HEK293 (cell line): ENCODE measurements around the gene TMEM125.

Source experiments
- CTCF ChIA-PET: fragments of 350-600 bp; formaldehyde crosslinking; extraction: SDS; loops from one replicate; lab custom pipeline; 2021; ENCODE audit warnings: antibody characterized with exemption; lab: Yijun Ruan, JAX
- POLR2A ChIA-PET: fragments of 300-600 bp; formaldehyde crosslinking; extraction: SDS; loops from one replicate; lab custom pipeline; 2020; ENCODE audit warnings: antibody characterized with exemption, inconsistent platforms; lab: Yijun Ruan, JAX
- H3K27ac ChIP-seq: fragments of 200-500 bp; sonication (Bioruptor generic); 2 replicates; pipeline ENCODE4 v1.5.1; 2014; ENCODE audit warnings: low read depth, low read length, control low read depth, inconsistent platforms; ENCODE audit errors: extremely low read depth
- H3K36me3 ChIP-seq, 2 experiments: fragments of 200-500 bp in 1 of 2; sonication (Bioruptor generic) in 1 of 2; 1 replicate in 1 of 2; 2 replicates in 1 of 2; pipeline ENCODE4 v1.5.1; 2014 to 2017; ENCODE audit warnings: inconsistent platforms in 2 of 2, low read length in 2 of 2; ENCODE audit not compliant: control insufficient read depth in 2 of 2, insufficient read depth in 1 of 2
- H3K4me1 ChIP-seq: fragments of 200-500 bp; sonication (Bioruptor generic); 2 replicates; pipeline ENCODE4 v1.5.1; 2014; ENCODE audit warnings: mild to moderate bottlenecking, low read length, inconsistent platforms; ENCODE audit not compliant: control insufficient read depth, insufficient read depth
- H3K4me3 ChIP-seq: 2 replicates; pipeline ENCODE4 v1.5.1; 2011; ENCODE audit warnings: low read depth, mild to moderate bottlenecking, control low read depth, low read length, moderate library complexity
- H3K9me3 ChIP-seq: fragments of 200-500 bp; sonication (Bioruptor generic); 2 replicates; pipeline ENCODE4 v1.5.1; 2014; ENCODE audit warnings: low read depth, low read length, inconsistent platforms; ENCODE audit not compliant: control insufficient read depth, insufficient read depth
- EGR2 ChIP-seq: fragments of 450-650 bp; formaldehyde crosslinking; IDR thresholded peaks from 2 replicates; pipeline ENCODE4 v1.5.1; 2016; ENCODE audit warnings: low read depth, missing biosample characterization, missing genetic modification characterization
- GFI1B ChIP-seq: fragments of 450-650 bp; formaldehyde crosslinking; IDR thresholded peaks from 2 replicates; pipeline ENCODE4 v1.5.1; 2016; ENCODE audit warnings: missing biosample characterization, missing genetic modification characterization
- SALL2 ChIP-seq: fragments of 450-650 bp; formaldehyde crosslinking; IDR thresholded peaks from 2 replicates; pipeline ENCODE4 v1.5.0; 2017; ENCODE audit warnings: missing biosample characterization, mild to moderate bottlenecking, missing genetic modification characterization, borderline replicate concordance
- SCRT1 ChIP-seq: fragments of 450-650 bp; formaldehyde crosslinking; IDR thresholded peaks from 2 replicates; pipeline ENCODE4 v1.5.1; 2016; ENCODE audit warnings: missing biosample characterization, missing genetic modification characterization, borderline replicate concordance
- SP7 ChIP-seq: fragments of 450-650 bp; formaldehyde crosslinking; IDR thresholded peaks from 2 replicates; pipeline ENCODE4 v1.5.1; 2016; ENCODE audit warnings: missing biosample characterization, missing genetic modification characterization
- YY1 ChIP-seq: fragments of 450-650 bp; formaldehyde crosslinking; IDR thresholded peaks from 2 replicates; pipeline ENCODE4 v1.5.1; 2018; ENCODE audit warnings: missing biosample characterization, missing genetic modification characterization
- ZNF157 ChIP-seq: fragments of 450-650 bp; formaldehyde crosslinking; IDR thresholded peaks from 2 replicates; pipeline ENCODE4 v1.5.1; 2016; ENCODE audit warnings: missing biosample characterization, missing genetic modification characterization
- ZNF37A ChIP-seq: fragments of 450-650 bp; IDR thresholded peaks from 2 replicates; pipeline ENCODE4 v1.5.1; 2018; ENCODE audit warnings: missing biosample characterization, missing genetic modification characterization
- ZNF530 ChIP-seq: fragments of 450-650 bp; formaldehyde crosslinking; IDR thresholded peaks from 2 replicates; pipeline ENCODE4 v1.5.1; 2016; ENCODE audit warnings: low read depth, missing biosample characterization, missing genetic modification characterization
- ZNF623 ChIP-seq: fragments of 450-650 bp; formaldehyde crosslinking; IDR thresholded peaks from 2 replicates; pipeline ENCODE4 v1.5.1; 2016; ENCODE audit warnings: missing biosample characterization, missing genetic modification characterization
- ZNF624 ChIP-seq: fragments of 450-650 bp; formaldehyde crosslinking; IDR thresholded peaks from 2 replicates; pipeline ENCODE4 v1.5.1; 2017; ENCODE audit warnings: missing biosample characterization, missing genetic modification characterization
- ZNF626 ChIP-seq: fragments of 450-650 bp; sonication (Bioruptor Pico); formaldehyde crosslinking; IDR thresholded peaks from 2 replicates; pipeline ENCODE4 v1.5.1; 2018; ENCODE audit warnings: missing biosample characterization, missing genetic modification characterization, inconsistent platforms
- ZNF785 ChIP-seq: fragments of 450-650 bp; formaldehyde crosslinking; IDR thresholded peaks from 2 replicates; pipeline ENCODE4 v1.5.1; 2016; ENCODE audit warnings: missing biosample characterization, missing genetic modification characterization
- ZNF792 ChIP-seq: fragments of 450-650 bp; formaldehyde crosslinking; IDR thresholded peaks from 2 replicates; pipeline ENCODE4 v1.5.1; 2016; ENCODE audit warnings: missing biosample characterization, missing genetic modification characterization
- TF ChIP-seq, protein P1 (sequence below): fragments of 450-650 bp; formaldehyde crosslinking; IDR thresholded peaks from 2 replicates; pipeline ENCODE4 v1.5.1; 2016; ENCODE audit warnings: missing biosample characterization, missing genetic modification characterization
- TF ChIP-seq, protein P2 (sequence below): fragments of 450-650 bp; formaldehyde crosslinking; IDR thresholded peaks from 2 replicates; pipeline ENCODE4 v1.5.1; 2016; ENCODE audit warnings: missing biosample characterization, missing genetic modification characterization
- TF ChIP-seq, protein P3 (sequence below): fragments of 450-650 bp; formaldehyde crosslinking; optimal IDR thresholded peaks from 2 replicates; pipeline ENCODE3; 2016; ENCODE audit warnings: missing biosample characterization, mild to moderate bottlenecking, missing genetic modification characterization
- TF ChIP-seq, protein P4 (sequence below): fragments of 450-650 bp; formaldehyde crosslinking; IDR thresholded peaks from 2 replicates; pipeline ENCODE4 v1.5.1; 2016; ENCODE audit warnings: missing biosample characterization, missing genetic modification characterization
- TF ChIP-seq, protein P5 (sequence below): fragments of 450-650 bp; formaldehyde crosslinking; IDR thresholded peaks from 2 replicates; pipeline ENCODE4 v1.5.1; 2016; ENCODE audit warnings: missing biosample characterization, missing genetic modification characterization

Gene TMEM125

DNA sequence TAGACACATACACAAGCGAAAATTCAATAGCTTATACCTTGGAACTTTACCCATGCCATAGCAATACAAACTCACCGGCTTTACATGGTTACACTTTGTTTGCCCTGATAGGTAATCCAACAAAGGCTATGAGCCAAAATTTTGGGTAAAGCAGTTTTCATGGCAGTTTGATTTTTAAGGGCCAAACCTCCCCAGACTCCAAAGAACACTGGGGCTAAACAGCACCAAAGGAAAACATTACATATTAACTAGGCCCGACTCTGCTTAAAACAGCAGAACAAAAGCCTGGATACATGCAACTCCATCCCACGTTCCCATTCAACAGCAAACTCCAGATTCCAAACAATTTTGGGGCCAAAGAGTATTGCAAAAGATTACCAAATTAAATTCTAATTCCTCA, 4.4 kb upstream of the TMEM125 start:
- ChIA-PET POLR2A (no interaction called here), CTCF (no interaction called here)
- TF ChIP-seq, protein P1, sequence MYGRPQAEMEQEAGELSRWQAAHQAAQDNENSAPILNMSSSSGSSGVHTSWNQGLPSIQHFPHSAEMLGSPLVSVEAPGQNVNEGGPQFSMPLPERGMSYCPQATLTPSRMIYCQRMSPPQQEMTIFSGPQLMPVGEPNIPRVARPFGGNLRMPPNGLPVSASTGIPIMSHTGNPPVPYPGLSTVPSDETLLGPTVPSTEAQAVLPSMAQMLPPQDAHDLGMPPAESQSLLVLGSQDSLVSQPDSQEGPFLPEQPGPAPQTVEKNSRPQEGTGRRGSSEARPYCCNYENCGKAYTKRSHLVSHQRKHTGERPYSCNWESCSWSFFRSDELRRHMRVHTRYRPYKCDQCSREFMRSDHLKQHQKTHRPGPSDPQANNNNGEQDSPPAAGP (tag by site-specific recombination) = no peak
- TF ChIP-seq ZNF37A (tag by site-specific recombination) = no peak
- no peak for TF ChIP-seq SP7 (tag by site-specific recombination)
- no peak for TF ChIP-seq ZNF792 (tag by site-specific recombination)
- TF ChIP-seq ZNF530 = no peak
- TF ChIP-seq, protein P2, sequence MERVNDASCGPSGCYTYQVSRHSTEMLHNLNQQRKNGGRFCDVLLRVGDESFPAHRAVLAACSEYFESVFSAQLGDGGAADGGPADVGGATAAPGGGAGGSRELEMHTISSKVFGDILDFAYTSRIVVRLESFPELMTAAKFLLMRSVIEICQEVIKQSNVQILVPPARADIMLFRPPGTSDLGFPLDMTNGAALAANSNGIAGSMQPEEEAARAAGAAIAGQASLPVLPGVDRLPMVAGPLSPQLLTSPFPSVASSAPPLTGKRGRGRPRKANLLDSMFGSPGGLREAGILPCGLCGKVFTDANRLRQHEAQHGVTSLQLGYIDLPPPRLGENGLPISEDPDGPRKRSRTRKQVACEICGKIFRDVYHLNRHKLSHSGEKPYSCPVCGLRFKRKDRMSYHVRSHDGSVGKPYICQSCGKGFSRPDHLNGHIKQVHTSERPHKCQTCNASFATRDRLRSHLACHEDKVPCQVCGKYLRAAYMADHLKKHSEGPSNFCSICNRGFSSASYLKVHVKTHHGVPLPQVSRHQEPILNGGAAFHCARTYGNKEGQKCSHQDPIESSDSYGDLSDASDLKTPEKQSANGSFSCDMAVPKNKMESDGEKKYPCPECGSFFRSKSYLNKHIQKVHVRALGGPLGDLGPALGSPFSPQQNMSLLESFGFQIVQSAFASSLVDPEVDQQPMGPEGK (tag by site-specific recombination) = no peak
- TF ChIP-seq SCRT1 = no peak
- no peak for TF ChIP-seq ZNF157 (tag by site-specific recombination)
- TF ChIP-seq, protein P3, sequence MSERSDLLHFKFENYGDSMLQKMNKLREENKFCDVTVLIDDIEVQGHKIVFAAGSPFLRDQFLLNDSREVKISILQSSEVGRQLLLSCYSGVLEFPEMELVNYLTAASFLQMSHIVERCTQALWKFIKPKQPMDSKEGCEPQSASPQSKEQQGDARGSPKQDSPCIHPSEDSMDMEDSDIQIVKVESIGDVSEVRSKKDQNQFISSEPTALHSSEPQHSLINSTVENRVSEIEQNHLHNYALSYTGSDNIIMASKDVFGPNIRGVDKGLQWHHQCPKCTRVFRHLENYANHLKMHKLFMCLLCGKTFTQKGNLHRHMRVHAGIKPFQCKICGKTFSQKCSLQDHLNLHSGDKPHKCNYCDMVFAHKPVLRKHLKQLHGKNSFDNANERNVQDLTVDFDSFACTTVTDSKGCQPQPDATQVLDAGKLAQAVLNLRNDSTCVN (tag by site-specific recombination) = no peak
- TF ChIP-seq GFI1B (tag by site-specific recombination) = no peak
- TF ChIP-seq SALL2 (tag by site-specific recombination) = no peak
- TF ChIP-seq EGR2 (tag by site-specific recombination) = no peak
- no peak for TF ChIP-seq ZNF623 (tag by site-specific recombination)
- TF ChIP-seq, protein P4, sequence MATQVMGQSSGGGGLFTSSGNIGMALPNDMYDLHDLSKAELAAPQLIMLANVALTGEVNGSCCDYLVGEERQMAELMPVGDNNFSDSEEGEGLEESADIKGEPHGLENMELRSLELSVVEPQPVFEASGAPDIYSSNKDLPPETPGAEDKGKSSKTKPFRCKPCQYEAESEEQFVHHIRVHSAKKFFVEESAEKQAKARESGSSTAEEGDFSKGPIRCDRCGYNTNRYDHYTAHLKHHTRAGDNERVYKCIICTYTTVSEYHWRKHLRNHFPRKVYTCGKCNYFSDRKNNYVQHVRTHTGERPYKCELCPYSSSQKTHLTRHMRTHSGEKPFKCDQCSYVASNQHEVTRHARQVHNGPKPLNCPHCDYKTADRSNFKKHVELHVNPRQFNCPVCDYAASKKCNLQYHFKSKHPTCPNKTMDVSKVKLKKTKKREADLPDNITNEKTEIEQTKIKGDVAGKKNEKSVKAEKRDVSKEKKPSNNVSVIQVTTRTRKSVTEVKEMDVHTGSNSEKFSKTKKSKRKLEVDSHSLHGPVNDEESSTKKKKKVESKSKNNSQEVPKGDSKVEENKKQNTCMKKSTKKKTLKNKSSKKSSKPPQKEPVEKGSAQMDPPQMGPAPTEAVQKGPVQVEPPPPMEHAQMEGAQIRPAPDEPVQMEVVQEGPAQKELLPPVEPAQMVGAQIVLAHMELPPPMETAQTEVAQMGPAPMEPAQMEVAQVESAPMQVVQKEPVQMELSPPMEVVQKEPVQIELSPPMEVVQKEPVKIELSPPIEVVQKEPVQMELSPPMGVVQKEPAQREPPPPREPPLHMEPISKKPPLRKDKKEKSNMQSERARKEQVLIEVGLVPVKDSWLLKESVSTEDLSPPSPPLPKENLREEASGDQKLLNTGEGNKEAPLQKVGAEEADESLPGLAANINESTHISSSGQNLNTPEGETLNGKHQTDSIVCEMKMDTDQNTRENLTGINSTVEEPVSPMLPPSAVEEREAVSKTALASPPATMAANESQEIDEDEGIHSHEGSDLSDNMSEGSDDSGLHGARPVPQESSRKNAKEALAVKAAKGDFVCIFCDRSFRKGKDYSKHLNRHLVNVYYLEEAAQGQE (tag by site-specific recombination) = no peak
- TF ChIP-seq, protein P5, sequence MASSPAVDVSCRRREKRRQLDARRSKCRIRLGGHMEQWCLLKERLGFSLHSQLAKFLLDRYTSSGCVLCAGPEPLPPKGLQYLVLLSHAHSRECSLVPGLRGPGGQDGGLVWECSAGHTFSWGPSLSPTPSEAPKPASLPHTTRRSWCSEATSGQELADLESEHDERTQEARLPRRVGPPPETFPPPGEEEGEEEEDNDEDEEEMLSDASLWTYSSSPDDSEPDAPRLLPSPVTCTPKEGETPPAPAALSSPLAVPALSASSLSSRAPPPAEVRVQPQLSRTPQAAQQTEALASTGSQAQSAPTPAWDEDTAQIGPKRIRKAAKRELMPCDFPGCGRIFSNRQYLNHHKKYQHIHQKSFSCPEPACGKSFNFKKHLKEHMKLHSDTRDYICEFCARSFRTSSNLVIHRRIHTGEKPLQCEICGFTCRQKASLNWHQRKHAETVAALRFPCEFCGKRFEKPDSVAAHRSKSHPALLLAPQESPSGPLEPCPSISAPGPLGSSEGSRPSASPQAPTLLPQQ (tag by site-specific recombination) = no peak
- no peak for TF ChIP-seq ZNF624
- no peak for TF ChIP-seq YY1 (tag by site-specific recombination)
- TF ChIP-seq ZNF626 (tag by site-specific recombination) = no peak
- TF ChIP-seq ZNF785 (tag by site-specific recombination) = no peak
- no peak overlapping the region for H3K27ac ChIP-seq
- no peaks in the 10 kb centered on the region for H3K36me3 ChIP-seq
- no peaks in the 10 kb centered on the region for H3K4me1 ChIP-seq
- H3K9me3 ChIP-seq = no peaks in the 10 kb centered on the region
- no peak overlapping the region for H3K4me3 ChIP-seq
